Measurements from ENCODE around the gene MTSS2.

MTSS2 gene

DNA sequence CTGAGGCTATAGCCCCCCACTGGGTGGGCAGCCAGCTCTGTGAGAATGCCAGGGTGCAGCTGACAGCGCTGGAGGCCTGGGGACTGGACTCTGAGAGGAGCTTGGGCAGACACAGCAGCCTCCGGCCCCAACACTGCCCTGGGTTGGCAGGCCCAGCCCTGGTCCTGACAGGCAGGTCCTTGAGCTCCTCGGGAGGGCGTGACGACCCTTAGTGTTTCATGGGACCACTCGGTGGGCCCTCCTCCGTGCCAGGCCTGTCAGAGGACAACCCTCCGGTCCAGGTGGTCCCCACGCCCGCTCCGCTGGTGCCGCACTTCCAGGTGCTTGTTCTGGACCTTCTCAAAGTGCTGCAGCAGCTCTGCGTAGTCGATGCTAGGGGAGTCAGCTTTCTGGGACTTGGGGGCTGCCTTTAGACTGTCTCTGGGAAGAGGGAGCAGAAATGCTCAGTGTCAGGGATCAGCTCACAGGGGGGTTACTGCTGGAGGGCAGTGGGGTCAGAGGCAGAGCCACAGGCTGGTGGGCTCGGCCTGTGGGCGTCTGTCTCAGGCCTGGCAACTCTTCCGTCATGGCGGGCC lies 1.9 kb upstream of the MTSS2 start:
- in situ Hi-C loops (cut with HindIII; ENCODE audit: low sequenced_read_pairs) = no loop called here

DNA sequence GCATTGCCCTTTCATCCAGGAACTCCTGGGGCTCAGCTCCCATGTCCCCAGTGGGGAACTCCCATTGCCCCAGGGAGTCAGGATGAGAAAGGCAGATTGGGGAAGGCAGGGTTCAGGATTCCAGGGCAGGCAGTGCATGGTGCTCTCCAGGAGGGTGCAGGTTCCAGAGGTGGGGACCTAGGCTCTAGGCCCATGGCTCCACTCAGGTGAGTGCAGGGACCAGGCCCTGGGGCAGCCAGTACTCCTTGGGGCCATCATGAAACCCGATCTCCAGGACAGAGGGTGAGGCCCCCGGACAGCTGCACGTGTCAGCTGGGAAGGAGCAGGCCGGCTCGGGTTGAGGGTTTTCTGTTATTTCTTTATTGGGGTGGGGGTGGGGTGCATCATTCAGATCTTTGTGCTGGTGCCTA lies 1.3 kb upstream of the MTSS2 start:
- in situ Hi-C loops (cut with HindIII; ENCODE audit: low sequenced_read_pairs) = no loop called here

DNA sequence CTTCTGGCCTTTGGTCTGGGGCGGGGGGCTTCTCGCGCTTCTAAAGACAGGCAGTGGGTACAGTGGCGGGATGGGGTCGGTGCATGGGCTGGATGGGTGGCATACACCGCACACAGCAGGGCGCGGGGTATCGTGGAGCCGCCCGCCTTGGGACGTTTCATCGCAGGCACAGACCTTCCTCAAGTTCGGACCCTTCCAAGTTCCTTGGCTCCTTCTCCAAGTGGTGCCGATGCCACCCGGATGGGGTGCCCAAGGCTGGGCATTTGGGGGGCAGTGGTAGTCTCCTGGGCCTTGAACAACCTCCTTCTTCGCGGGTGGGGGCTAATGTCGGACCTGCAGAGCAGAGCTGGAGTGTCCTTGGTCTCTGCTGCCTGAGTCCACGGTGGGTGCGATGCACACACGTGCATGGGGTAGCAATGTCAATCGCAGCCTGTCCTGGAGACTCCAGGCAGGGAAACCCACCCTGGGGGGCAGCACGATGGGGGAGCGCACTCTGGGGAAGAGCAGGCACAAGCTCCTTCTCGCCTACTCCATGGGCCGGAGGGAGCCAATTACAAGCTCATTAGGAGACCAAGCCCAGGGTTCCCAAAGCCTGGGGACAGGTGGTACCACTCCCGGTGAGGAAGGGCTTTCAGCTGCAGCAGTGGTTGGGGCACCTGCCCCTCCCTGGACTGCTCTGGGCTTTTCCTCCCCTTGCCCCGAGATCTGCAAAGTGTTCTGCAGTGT lies 686 bp upstream of the MTSS2 start:
- in situ Hi-C loops (cut with HindIII; ENCODE audit: low sequenced_read_pairs) = no loop called here

DNA sequence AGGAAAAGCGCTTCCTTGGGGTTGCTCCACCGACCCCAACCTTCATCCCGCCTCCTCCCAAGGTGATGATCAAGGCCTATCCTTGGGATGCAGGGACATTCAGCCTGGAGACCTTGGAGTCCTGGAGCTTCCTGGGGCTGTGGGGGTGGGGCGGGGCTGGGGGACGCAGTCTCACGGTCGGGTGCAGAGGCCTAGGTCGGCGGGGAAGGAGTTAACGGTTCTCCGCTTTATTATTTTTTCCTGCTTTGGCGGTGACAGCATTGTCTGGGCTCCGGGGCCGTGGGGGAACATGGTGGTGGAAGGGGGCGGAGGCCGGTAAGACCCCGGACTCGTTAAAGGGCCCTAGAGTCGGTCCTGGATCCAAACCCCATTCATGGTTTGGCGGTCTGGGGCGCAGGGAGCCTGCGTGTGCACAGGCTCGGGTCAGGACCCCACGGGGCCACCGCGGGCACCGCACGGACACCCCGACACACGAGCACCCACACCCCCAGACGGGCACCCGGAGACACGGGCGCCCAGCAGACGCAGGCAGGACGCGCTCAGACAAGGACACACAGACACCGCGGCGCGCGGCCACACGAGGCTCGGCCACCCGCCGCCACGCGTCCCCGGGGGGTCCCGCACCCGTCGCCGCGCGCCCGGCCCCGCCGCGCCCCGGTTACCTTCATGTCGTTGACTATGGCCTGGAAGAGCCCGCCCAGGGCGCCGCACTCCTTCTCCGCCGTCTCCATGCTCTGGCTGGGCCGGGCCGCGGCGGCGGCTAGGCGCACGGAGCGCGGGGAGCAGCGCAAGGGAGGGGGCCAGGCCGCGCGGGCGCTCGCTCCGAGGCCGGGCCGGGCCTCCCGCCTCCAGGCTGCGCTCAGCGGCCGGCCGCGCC lies 554 bp downstream of the MTSS2 start:
- in situ Hi-C loops (cut with HindIII; ENCODE audit: low sequenced_read_pairs) = no loop called here

DNA sequence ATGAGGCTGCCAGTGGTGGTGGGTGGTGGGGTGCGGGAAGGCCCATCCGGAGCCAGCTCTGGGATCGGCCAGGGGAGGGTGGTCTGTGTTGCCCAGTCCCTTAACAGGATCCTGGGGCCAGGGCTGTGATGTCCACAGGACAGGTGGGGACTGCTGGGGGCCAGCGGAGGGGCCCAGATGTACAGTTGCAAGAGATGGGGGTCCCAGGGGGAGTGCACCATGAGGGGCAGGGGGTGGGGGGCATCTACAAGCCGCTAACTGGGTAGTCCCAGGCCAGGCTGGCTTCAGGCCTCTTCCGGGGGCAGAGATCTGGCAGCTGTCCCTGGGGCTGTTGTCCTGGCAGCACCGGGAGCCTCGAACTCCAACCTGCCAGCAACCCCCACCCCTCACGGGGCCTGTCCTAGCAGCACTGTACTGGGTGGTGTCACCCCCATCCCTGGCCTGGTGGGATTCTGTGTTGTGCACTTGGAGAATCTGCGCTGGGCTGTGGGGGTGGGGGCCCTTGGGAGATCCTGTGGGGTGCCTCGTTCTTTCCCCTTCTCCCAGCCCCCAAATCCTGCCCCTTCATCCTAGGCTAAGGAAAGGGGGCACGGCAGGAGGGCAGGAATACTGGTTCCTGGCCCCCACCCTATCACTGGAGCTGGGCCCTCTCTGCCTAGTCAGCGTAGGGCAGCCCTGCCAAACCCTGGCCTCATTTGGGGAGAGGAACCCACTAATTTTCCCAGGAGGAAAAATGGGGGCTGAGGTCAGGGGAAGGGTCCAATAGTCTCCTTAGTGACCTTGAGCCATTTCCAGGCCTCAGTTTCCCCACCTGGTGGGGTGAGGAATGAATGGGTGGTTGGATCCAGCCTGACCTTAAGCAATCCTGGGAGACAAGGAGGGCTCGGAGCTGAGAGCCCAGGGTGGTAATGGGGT lies 1.4 kb downstream of the MTSS2 start:
- in situ Hi-C loops (cut with HindIII; ENCODE audit: low sequenced_read_pairs) = no loop called here

DNA sequence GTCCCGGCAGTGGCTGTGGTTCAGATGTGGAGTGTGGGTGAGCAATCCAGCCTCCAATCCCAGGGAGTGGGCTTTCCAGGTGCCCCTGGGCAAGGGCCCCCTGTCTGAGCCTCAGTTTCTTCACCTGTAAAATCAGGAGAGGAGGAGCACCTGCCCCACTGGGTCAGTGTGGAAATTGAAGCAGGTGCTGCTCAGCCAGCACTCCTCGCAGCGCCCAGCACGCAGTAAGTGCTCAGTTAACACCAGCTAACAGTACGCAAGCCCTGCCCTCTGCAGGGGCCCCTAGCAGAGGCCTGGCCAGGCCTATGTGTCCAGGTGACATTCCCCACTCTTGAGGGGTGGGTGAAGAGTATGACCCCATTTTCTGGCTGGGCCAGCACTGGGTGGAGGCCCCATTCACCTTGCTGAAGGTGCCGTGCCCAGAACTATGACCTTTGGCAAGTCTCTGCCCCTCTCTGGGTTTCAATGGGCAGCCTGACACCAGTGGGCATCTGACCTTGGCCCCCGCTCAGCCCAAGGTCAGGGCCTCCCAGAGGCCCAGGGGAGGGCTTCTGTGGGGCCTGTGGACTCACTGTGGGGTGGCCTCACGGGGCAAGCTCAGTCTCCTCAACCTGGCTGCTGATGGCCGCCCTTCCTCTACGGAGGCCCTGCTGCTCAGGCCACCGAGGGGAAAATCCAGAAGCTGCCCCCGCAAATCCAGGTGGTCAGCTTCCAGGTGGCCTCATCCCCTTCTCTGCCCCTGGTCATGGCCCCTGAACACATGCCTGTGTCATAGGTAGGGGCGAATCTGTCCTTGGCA lies 2.5 kb downstream of the MTSS2 start:
- in situ Hi-C loops (cut with HindIII; ENCODE audit: low sequenced_read_pairs) = no loop called here

DNA sequence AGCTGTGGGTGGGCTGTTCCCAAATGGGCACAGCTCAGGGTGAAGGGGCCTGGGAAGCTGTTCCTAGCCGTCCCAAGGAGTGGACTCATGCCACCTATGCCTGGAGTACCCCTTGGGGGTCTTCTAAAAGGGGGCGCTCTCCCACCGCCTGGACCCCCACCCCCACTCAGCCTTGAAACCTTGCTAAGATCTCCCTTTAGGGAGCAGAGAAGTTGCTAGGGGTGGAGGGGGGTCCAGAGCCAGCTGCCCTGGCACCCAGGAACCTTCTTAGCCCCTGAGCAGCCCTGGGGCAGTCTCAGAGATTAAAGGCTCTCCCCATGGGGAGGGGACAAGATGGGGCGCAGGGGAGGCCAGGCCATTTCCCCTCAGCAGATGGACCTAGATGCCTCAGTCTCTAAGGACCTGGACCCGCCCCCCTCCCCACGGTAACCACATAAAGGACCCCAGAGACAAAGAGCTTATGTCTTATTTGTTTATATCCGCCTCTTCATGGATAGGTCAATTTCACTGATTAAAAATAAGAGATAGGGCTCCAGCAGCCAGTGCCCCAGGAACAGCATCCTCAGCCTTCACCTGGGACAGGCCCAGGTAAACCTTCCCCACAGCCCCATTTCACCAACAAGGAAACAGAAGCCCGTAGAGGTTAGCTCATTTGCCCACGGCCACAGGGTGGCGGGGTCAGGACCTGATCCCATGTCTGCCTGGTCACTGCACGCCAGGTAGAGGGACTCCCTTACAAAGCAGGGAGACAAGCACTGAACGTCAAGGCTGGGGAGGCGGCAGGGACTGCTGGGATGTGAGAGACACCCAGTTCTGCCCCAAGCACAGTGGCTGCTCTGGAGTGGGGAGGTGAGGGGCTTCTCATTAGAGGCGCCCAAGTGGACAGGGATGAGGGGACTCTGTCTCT lies 3.4 kb downstream of the MTSS2 start:
- in situ Hi-C loops (cut with HindIII; ENCODE audit: low sequenced_read_pairs) = no loop called here

DNA sequence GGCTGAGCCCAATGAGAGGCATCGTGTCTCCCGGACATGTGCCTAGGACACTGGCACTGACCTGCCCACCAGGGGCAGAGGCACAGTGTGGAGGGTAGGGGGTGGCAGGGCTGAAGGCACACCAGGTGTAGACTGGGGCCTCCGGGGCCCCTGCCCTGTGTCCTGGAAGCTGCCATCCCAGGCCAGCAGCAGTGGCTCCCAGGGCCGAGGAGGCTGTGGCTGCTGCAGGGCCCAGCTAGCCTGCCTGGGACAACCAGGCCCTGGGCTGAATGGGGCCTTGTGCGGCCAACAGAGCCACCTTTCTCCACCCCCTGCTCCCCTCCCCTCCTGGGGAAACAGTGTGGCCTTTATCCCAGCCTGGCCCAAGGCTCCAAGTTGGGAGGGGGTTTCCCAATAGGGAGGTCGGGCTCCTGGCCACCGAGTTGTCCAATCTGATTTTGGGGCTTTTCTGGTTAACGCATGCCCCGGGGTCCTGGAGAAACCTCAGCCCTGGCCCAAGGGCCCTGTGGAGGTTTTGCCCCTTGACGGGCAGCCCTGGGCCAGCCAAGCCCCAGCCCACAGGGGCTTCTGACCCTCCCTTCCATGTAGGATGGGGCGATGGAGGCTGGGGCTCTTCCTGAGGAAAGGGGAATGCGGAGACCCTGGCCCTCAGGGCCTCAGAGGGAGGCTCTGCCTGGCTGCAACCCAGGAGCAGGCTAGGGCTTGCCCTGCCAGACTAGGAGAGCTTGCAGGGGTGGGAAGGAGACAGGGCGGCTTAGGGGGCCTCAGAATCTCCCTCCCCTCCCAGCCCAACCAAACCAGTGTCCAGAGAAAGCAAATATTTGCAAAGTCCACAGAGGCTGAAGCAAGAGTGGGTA lies 4.2 kb downstream of the MTSS2 start:
- in situ Hi-C loops (cut with HindIII; ENCODE audit: low sequenced_read_pairs) = no loop called here

DNA sequence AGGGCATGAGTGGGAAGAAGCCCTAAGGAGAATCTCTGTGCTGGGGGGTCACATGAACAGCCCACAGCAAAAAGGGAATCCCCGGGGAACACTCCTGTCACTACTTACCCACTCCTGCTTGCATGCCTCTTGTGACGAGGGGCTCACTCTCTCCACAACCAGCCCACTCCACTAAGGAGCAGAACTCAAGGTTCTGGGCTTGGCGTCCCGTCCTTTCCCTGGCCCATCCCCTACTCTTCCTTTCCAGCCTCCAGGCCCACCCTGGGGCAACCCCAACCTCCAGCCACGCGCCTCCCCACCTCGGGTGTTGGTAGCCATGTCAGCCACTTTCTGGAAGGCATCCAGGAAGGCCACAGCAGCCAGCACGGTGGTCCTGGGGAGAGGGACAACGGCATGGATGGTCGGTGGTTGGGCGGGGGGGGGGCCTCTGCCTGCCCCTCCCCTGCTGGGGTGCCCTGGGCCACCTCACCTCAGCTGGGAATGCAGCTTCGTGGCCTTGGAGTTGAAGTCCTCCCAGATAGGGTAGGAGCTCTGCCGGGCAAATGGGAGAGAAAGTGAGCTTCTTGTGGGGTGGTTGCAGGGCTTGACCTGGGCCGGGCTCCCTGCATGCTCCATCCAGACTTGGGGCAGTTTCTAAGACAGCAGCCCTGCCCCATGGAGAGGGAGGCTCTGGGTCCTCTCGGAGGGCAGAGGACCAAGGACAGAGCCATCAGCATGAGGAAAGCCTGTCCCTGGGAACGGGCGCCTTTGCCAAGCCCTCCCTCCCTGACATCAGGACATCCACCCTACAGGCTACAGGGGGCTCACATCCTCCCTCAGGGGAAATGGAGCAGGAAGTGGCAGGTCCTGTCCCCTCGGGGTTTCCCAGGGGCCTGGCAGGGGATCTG lies 5.1 kb downstream of the MTSS2 start:
- in situ Hi-C loops (cut with HindIII; ENCODE audit: low sequenced_read_pairs) = no loop called here

DNA sequence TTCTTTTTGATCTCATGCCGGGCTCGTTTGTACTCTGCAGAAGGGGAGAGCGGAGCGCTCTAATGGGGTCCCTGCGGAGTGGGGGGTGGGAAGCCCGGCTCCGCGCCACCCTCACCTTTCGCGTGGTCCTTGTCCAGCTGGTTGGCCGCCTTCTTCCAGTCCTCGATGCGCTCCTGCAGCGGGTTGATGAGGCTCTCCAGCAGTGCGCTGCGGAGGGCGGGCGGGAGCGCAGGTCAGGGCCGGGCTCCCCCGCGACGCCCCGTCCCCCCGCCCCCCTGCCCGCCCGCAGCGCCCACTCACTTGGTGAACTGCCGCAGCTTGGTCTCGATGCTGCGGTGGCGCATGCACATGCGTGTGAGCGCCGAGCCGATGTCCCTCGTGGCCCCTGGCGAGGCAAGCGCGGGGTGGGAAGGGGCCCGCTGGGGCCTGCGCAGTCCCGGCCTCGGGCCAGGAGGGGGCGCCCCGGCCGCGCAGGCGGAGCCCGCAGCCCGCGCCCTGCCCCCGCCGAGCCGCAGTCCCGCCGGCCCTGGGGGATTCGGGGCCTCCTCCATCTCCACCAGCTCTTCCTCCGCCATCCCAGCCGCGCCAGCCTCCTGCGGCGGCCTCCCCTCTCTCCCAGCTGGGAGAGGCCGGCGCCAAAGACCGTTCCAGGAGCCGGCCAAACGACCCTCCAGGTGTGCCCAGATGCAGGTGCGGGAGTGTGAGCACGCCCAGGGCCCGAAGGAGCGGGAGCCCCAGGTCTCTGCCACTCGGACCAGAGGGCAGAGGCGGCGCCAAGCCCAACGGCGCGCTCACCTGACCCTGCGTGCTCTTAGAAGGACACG lies 6.0 kb downstream of the MTSS2 start:
- in situ Hi-C loops (cut with HindIII; ENCODE audit: low sequenced_read_pairs) = loop anchor here (10.0 kb wide), 1 partner anchor 85 kb away; no protein-coding TSS in a partner anchor

DNA sequence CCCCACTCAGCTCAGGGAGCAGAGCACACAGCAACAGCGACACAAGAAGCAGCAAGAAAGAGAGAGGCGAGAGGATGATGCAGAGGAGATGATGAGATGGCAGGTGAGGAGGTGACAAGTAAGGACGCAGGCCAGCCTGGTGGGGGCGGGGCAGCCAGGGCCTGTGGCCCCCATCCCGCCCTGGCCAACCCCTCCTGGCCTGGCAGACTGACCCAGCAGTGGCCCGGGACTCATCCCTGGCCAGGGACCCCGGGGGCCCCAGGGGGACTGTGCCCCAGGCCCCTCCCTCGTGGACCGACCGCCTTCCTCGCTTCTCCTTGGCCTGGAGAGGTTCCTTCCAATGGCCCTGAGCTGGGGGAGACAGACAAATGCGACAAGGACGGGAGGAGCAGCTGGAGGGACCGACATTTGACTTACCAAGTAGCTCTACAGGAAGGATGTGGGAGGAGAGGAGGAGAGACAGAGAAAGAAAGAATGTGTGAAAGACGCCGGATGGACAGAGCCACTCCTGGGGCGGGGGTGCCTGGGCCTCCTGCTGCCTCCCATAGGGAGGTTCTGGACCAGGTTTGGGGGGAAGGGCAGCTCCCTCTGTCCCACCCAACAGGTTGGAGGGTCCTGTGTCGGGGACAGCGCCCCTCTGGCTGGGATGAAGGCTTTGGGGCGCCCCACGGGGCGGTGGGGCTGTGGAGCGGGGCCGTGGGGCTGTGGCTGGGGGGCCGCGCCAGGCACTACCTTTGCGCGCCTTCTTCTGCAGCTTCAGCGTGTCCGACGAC lies 6.8 kb downstream of the MTSS2 start:
- in situ Hi-C loops (cut with HindIII; ENCODE audit: low sequenced_read_pairs) = loop anchor here (10.0 kb wide), 1 partner anchor 86 kb away; no protein-coding TSS in a partner anchor

DNA sequence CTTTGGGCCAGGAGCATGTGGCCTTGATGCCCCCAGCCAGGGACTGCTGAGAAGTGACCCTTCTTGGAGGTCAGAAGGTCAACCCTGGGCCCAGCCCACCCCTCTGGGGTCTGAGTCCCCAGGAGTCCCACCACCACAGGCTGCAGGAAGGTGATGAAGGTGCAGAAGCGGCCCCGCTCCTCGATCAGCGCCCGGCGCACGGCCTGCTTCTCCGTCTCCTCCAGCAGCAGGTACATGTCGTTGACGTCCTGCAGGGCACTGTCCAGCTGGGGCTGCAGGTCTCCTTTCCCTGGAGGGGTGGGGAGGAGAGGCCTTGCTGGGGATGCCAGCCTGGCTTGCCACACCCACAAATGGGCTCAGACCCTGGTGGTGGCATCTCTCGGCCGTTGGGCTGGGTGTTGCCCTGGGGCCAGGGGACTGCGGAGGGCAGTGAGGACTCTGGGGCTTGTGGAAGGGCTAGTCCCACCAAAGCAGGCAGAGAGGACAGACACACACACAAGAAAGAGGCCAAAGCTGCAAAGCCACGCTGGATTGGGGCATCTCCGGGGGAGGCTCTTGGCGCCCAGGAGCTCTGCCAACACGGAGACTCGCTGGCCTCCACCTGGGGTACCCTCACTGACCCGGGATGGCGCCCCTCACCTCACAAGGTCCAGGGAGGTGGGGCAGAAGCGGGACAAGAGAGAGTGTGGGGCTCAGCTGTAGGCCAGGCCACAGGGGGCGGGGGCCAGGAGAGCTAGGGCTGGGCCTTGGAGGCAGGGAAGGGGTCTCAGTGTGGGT lies 7.5 kb downstream of the MTSS2 start:
- in situ Hi-C loops (cut with HindIII; ENCODE audit: low sequenced_read_pairs) = loop anchor here (10.0 kb wide), 1 partner anchor 86 kb away; no protein-coding TSS in a partner anchor

DNA sequence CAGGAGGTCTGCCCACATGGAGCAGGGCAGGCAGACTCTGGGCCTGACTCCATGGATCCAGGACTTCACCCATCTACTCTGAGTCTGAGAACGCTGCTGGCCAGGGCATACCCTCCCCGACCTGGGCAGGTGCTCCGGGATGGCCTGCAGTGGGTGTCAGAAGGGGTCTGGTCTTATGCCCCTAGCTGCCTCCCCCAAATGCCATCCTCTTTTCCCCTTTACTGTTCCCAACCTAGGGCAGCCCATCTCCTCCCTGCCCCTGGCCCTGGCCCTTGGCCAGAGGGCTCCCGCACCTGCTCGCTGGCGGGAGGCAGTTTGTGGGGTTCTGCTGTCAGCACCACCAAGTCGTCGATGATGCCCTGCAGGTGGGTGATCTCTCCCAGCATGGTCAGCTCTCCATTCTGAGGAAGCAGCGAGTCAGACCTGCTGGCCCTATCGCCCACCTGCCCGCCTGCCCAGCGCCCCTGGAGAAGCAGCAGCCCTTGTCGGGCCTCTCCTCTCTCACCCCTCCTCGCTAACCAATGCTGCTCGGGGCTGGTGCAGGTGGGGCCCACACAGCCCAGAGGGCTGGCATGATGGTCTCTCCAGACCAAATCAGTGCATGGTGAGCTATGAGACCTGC lies 8.2 kb downstream of the MTSS2 start:
- in situ Hi-C loops (cut with HindIII; ENCODE audit: low sequenced_read_pairs) = loop anchor here (10.0 kb wide), 1 partner anchor 87 kb away; no protein-coding TSS in a partner anchor
